ENCODE measurements around the gene EMILIN2. TPM values are rescaled to one million over a fixed set of nuclear protein-coding genes. Genes with fewer than 3 reads are reported as not detected.

Gene EMILIN2
- total and polyA plus RNA-seq, 4 donors = 0.58 to 4.6 (median 1.8) TPM

- H3K4me1 ChIP-seq (ENCODE audit: control insufficient read depth in 4 of 4, insufficient read depth in 4 of 4, low read length in 3 of 4) = no peaks in the 10 kb centered on the region
- no peak overlapping the region for H3K9ac ChIP-seq (ENCODE audit: low read depth in 1 of 2, low read length in 2 of 2)
- no peaks in the 10 kb centered on the region for H3K27me3 ChIP-seq (ENCODE audit: control insufficient read depth in 4 of 4, insufficient read depth in 4 of 4, low read length in 3 of 4)
- H3K9me3 ChIP-seq (ENCODE audit: control insufficient read depth in 4 of 4, low read length in 3 of 4) = peaks cover 2 to 3% (median 3%) of the 10 kb centered on the region in 4 donors
- peak; percentile 19 for DNase-seq (ENCODE audit: low spot score)
- H3K27ac ChIP-seq (ENCODE audit: low read depth in 1 of 2, low read length in 2 of 2) = no peak overlapping the region
- TF ChIP-seq ATF3 (IDR thresholded peaks at IDR 0.05) = no peak
- TF ChIP-seq ZBTB33 (IDR thresholded peaks at IDR 0.05) = no peak
- TF ChIP-seq REST (IDR thresholded peaks at IDR 0.05) = no peak
- TF ChIP-seq HNF4A (conservative IDR thresholded peaks at IDR 0.05) = no peak
- TF ChIP-seq GABPA (IDR thresholded peaks at IDR 0.05 in 1 of 2, conservative IDR thresholded peaks at IDR 0.05 in 1 of 2) = no peak
- no peak for TF ChIP-seq EGR1 (IDR thresholded peaks at IDR 0.05; ENCODE audit: low read depth in 2 of 2)
- TF ChIP-seq YY1 (IDR thresholded peaks at IDR 0.05) = no peak
- TF ChIP-seq JUND (IDR thresholded peaks at IDR 0.05) = no peak
- H3K36me3 ChIP-seq (ENCODE audit: control insufficient read depth in 4 of 4, insufficient read depth in 3 of 4, low read depth in 1 of 4, low read length in 3 of 4) = no peaks in the 10 kb centered on the region
- no peak overlapping the region for H3K4me3 ChIP-seq (ENCODE audit: low read depth in 1 of 3, low read length in 3 of 3)
- 85% methylated on average over 8 of the region's 8 CpGs for WGBS
Measured at GRCh38 chr18:2839202-2839601, 7.6 kb upstream of the EMILIN2 start.

- no peak for DNase-seq (ENCODE audit: low spot score)
- 97% methylated on average over 1 of the region's 1 CpG for WGBS
- H3K4me1 ChIP-seq (ENCODE audit: control insufficient read depth in 4 of 4, insufficient read depth in 4 of 4, low read length in 3 of 4) = no peaks in the 10 kb centered on the region
- TF ChIP-seq REST (IDR thresholded peaks at IDR 0.05) (no peak), RXRA (IDR thresholded peaks at IDR 0.05) (no peak), HNF4A (conservative IDR thresholded peaks at IDR 0.05) (no peak), TAF1 (conservative IDR thresholded peaks at IDR 0.05) (no peak), RAD21 (IDR thresholded peaks at IDR 0.05) (no peak), EGR1 (IDR thresholded peaks at IDR 0.05; ENCODE audit: low read depth in 2 of 2) (no peak)
- no peak overlapping the region for H3K9ac ChIP-seq (ENCODE audit: low read depth in 1 of 2, low read length in 2 of 2)
- H3K9me3 ChIP-seq (ENCODE audit: control insufficient read depth in 4 of 4, low read length in 3 of 4) = peaks cover 2 to 3% (median 3%) of the 10 kb centered on the region in 4 donors
- H3K27ac ChIP-seq (ENCODE audit: low read depth in 1 of 2, low read length in 2 of 2) = no peak overlapping the region
- no peaks in the 10 kb centered on the region for H3K27me3 ChIP-seq (ENCODE audit: control insufficient read depth in 4 of 4, insufficient read depth in 4 of 4, low read length in 3 of 4)
- no peak overlapping the region for H3K4me3 ChIP-seq (ENCODE audit: low read depth in 1 of 3, low read length in 3 of 3)
- H3K36me3 ChIP-seq (ENCODE audit: control insufficient read depth in 4 of 4, insufficient read depth in 3 of 4, low read depth in 1 of 4, low read length in 3 of 4) = no peaks in the 10 kb centered on the region
Measured at GRCh38 chr18:2840521-2840920, 6.3 kb upstream of the EMILIN2 start.
